Right hindlimb (tissue), 1 donor: ENCODE measurements around the gene GBP5.
"Not testable (repeated sequence)": the region's sequence is repeated elsewhere in the genome, so short reads cannot be mapped to it uniquely, and the experiment has no call there.

Experiments
- DNase-seq: peaks from one replicate; pipeline ENCODE4 v3.0.0-alpha.2; 2018

The GBP5 gene

GRCh38 chr1:89279011-89279466 is 6.4 kb upstream of the GBP5 start:
- no peak for DNase-seq

- DNase-seq = no peak
Observed at GRCh38 chr1:89277725-89278124, 5.1 kb upstream of the GBP5 start.

GRCh38 chr1:89276690-89277089 is 4.0 kb upstream of the GBP5 start:
- no peak for DNase-seq

GRCh38 chr1:89274411-89274857 is 1.8 kb upstream of the GBP5 start:
- DNase-seq = no peak

- no peak for DNase-seq
Observed at GRCh38 chr1:89273324-89273778, 691 bp upstream of the GBP5 start.

GRCh38 chr1:89271341-89272015 is 1.2 kb downstream of the GBP5 start:
- DNase-seq = no peak

GRCh38 chr1:89270423-89270822 is 2.2 kb downstream of the GBP5 start:
- no peak for DNase-seq

- DNase-seq = no peak
Observed at GRCh38 chr1:89269277-89269676, 3.4 kb downstream of the GBP5 start.

GRCh38 chr1:89262643-89263042 is 10.0 kb downstream of the GBP5 start:
- no peak for DNase-seq

GRCh38 chr1:89261926-89262515 is 10.6 kb downstream of the GBP5 start:
- no peak for DNase-seq

GRCh38 chr1:89260566-89261255 is 11.9 kb downstream of the GBP5 start:
- DNase-seq = no peak

- DNase-seq = no peak
Observed at GRCh38 chr1:89260042-89260441, 12.6 kb downstream of the GBP5 start.

GRCh38 chr1:89259283-89259971 is 13.2 kb downstream of the GBP5 start:
- no peak for DNase-seq

- no peak for DNase-seq
Observed at GRCh38 chr1:89257041-89257440, 15.6 kb downstream of the GBP5 start.

GRCh38 chr1:89255581-89255980 is 17.1 kb downstream of the GBP5 start:
- DNase-seq = not testable (repeated sequence)

- DNase-seq = no peak
Observed at GRCh38 chr1:89254658-89255287, 17.9 kb downstream of the GBP5 start.

- DNase-seq = no peak
Observed at GRCh38 chr1:89243046-89243445, 29.6 kb downstream of the GBP5 start.
